Ishikawa (cell line): ENCODE results near the gene RPS6KA2.

Experiments used
- CEBPB ChIP-seq: IDR thresholded peaks from 2 replicates; pipeline ENCODE4 v1.6.1; 2012
- CREB1 ChIP-seq: IDR thresholded peaks from 2 replicates; pipeline ENCODE4 v1.6.1; 2012; ENCODE audit warnings: low read depth
- EP300 ChIP-seq: IDR thresholded peaks from 2 replicates; pipeline ENCODE4 v1.6.1; 2012; ENCODE audit warnings: borderline replicate concordance
- FOXM1 ChIP-seq: IDR thresholded peaks from 2 replicates; pipeline ENCODE4 v1.6.1; 2012; ENCODE audit warnings: low read depth, borderline replicate concordance
- NFIC ChIP-seq: IDR thresholded peaks from 2 replicates; pipeline ENCODE4 v1.6.1; 2012
- RAD21 ChIP-seq: IDR thresholded peaks from 2 replicates; pipeline ENCODE4 v1.6.1; 2012; ENCODE audit warnings: low read depth
- TAF1 ChIP-seq: IDR thresholded peaks from 2 replicates; pipeline ENCODE4 v1.6.1; 2012; ENCODE audit warnings: low read depth, mild to moderate bottlenecking
- TCF12 ChIP-seq: IDR thresholded peaks from 2 replicates; pipeline ENCODE4 v1.6.1; 2012; ENCODE audit warnings: low read depth
- YY1 ChIP-seq: IDR thresholded peaks from 2 replicates; pipeline ENCODE4 v1.6.1; 2012; ENCODE audit warnings: low read depth

- TF ChIP-seq NFIC = no peak
- no peak for TF ChIP-seq RAD21
- TF ChIP-seq EP300 = no peak
- TF ChIP-seq TCF12 = no peak
- TF ChIP-seq YY1 = no peak
- no peak for TF ChIP-seq CREB1
- TF ChIP-seq TAF1 = no peak
- TF ChIP-seq CEBPB = no peak
- no peak for TF ChIP-seq FOXM1
Measured at GRCh38 chr6:166598441-166599138, 28.5 kb downstream of the RPS6KA2 start.
